HG03558 (cell line): Measurements from ENCODE around the gene PJVK.
A peak's percentile ranks its signal among the peaks of the same experiment; 100 is the strongest.
"Not testable (repeated sequence)": the region's sequence is repeated elsewhere in the genome, so short reads cannot be mapped to it uniquely, and the experiment has no call there.

Experiments used
- ATAC-seq: cut with Tn5 transposase; IDR thresholded peaks from one replicate; pipeline ENCODE4 v1.9.1; 2021; ENCODE audit warnings: moderate number of reproducible peaks; ENCODE audit not compliant: unreplicated experiment; ENCODE audit errors: extremely low read depth

The PJVK gene, protein sequence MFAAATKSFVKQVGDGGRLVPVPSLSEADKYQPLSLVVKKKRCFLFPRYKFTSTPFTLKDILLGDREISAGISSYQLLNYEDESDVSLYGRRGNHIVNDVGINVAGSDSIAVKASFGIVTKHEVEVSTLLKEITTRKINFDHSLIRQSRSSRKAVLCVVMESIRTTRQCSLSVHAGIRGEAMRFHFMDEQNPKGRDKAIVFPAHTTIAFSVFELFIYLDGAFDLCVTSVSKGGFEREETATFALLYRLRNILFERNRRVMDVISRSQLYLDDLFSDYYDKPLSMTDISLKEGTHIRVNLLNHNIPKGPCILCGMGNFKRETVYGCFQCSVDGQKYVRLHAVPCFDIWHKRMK

GRCh38 chr2:178450774-178451525 is at the start of gene PJVK, which contains the start of gene PRKRA:
PJVK (plus strand) TSS chr2:178451378; CDS start chr2:178453410, 2,032 bp downstream.
PRKRA (minus strand) TSS chr2:178451175; CDS start chr2:178451030, 145 bp downstream.
- peak; percentile 61 for ATAC-seq

DNA sequence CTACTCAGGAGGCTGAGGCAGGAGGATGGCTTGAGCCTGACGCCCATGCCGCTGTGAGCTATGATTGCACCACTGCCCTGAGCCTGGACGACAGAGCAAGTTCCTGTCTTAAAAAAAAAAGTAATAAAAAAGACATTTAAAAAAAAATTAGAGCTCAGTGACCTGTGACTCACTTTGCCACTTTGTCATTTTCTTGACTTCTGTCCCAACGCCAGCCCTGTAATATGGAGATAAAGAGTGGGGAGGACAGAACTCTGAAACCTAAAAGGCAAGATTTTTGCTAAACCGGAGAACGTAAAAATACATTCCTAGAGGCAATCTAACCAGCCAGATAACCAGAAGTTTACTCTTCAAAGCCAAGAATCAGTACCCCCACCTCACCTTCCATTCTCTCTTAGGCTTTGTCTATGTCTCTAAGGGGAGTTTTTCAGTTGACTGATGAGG is 49.2 kb upstream of the PJVK start:
- no peak for ATAC-seq

DNA sequence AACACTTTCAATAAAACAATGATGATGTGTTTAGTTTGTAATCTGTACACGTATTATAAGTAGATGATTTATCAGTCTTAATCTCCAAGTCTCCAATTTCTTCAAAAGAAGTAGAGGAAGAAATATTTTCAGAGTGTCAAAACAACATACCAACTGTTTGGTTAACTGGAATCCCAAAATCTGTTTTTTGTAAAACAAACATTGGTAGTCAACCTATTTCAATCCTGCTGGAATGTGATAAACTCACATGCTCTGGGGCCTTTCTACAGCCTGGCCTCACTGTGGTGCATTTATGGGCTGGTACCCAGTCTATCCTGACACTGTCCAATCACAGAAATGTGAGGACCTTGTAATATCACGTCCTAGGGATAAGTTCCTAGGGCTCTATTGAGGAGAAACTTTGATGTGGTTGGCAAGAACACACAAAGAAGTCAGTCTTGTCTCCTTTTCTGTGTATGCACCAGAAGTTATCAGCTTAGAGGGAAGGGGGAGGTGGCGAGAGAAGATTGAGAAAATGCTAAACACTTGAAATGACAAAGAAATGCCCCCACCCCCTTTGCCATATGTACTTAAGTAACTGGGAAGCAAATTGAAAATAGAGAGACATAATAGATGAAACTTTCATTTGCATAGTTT is 47.4 kb upstream of the PJVK start:
- peak; percentile 21 for ATAC-seq

GRCh38 chr2:178404368-178404767 is 46.8 kb upstream of the PJVK start:
- peak; percentile 99 for ATAC-seq

- ATAC-seq: no peak
These were observed 41.9 kb upstream of the PJVK start for GRCh38 chr2:178409261-178409660.

- no peak for ATAC-seq
These were observed 39.1 kb upstream of the PJVK start for GRCh38 chr2:178412047-178412446.

- ATAC-seq: not testable (repeated sequence)
These were observed 38.7 kb upstream of the PJVK start for GRCh38 chr2:178412453-178412852.

- ATAC-seq: peak; percentile 40
These were observed 37.5 kb upstream of the PJVK start for GRCh38 chr2:178413472-178414265.

- peak; percentile 74 for ATAC-seq
These were observed 36.6 kb upstream of the PJVK start for GRCh38 chr2:178414266-178415247.

DNA sequence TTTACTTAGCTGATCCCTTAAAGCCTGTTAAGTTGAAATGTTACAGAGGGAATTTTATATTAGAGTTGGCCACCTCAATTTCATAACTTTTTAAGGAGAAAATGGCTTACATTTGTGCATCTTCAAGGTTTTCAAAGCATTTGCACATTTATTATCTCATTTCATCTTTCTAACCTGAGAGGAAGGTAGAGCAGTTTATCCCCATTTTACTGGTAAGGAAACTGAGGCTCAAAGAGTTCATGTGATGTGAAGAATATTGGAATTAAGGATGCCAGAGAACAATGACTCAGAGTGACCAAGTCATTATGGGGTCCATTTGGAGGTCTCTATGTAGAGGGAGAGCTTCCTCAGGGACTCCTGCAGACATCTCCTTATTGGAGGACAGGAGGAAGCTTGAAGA is 35.2 kb upstream of the PJVK start:
- no peak for ATAC-seq

GRCh38 chr2:178417916-178418315 is 33.3 kb upstream of the PJVK start:
- ATAC-seq: no peak

GRCh38 chr2:178418426-178418825 is 32.8 kb upstream of the PJVK start:
- no peak for ATAC-seq

GRCh38 chr2:178419123-178419522 is 32.1 kb upstream of the PJVK start:
- no peak for ATAC-seq

GRCh38 chr2:178420463-178420999 is 30.6 kb upstream of the PJVK start:
- no peak for ATAC-seq

DNA sequence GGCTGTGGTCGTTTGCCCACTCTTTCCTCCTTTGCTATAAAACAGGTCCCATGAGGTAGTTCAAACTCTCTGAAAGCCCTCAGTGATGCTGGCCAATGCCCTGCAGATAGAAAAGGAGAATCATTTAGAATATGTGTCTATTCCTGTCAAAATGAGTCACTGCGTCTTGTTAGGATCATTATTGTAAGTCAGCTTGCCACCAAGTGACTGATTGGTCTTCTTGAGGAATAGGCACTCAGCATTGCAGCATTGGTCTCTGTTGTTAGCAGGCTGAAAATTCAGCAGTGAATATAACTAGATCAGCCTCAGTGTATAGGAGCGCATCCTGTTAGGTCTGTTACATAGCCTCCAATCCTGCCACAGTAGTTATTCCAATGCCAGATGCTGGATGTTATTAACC is 29.1 kb upstream of the PJVK start:
- no peak for ATAC-seq

- not testable (repeated sequence) for ATAC-seq
These were observed 27.4 kb upstream of the PJVK start for GRCh38 chr2:178423746-178424145.

- ATAC-seq: no peak
These were observed 25.8 kb upstream of the PJVK start for GRCh38 chr2:178425255-178425827.

- ATAC-seq: no peak
These were observed 24.8 kb upstream of the PJVK start for GRCh38 chr2:178426388-178426787.
